ENCODE results near the gene SEZ6L2.
"Not testable (repeated sequence)": the region's sequence is repeated elsewhere in the genome, so short reads cannot be mapped to it uniquely, and the experiment has no call there.

SEZ6L2 gene

GRCh38 chr16:29891525-29892457, 7.6 kb downstream of the SEZ6L2 start:
- no peak overlapping the region for H3K4me3 ChIP-seq (ENCODE audit: low read depth, low read length)

GRCh38 chr16:29889372-29889771, 10.0 kb downstream of the SEZ6L2 start:
- not testable (repeated sequence) for H3K4me3 ChIP-seq (ENCODE audit: low read depth, low read length)

- no peak overlapping the region for H3K4me3 ChIP-seq (ENCODE audit: low read depth, low read length)
Observed at GRCh38 chr16:29883987-29884386, 15.4 kb downstream of the SEZ6L2 start.

GRCh38 chr16:29881050-29881449, 18.3 kb downstream of the SEZ6L2 start:
- no peak overlapping the region for H3K4me3 ChIP-seq (ENCODE audit: low read depth, low read length)

GRCh38 chr16:29878172-29878571, 21.2 kb downstream of the SEZ6L2 start:
- H3K4me3 ChIP-seq (ENCODE audit: low read depth, low read length) = no peak overlapping the region

- peak overlapping the region; percentile 35 for H3K4me3 ChIP-seq (ENCODE audit: low read depth, low read length)
Observed at GRCh38 chr16:29877266-29877961, 21.9 kb downstream of the SEZ6L2 start.

- H3K4me3 ChIP-seq (ENCODE audit: low read depth, low read length) = peak overlapping the region; percentile 35
Observed at GRCh38 chr16:29876594-29877249, 22.6 kb downstream of the SEZ6L2 start.

GRCh38 chr16:29876217-29876593, 23.1 kb downstream of the SEZ6L2 start:
- H3K4me3 ChIP-seq (ENCODE audit: low read depth, low read length) = peak overlapping the region; percentile 35

- no peak overlapping the region for H3K4me3 ChIP-seq (ENCODE audit: low read depth, low read length)
Observed at GRCh38 chr16:29875206-29875605, 24.1 kb downstream of the SEZ6L2 start.

- no peak overlapping the region for H3K4me3 ChIP-seq (ENCODE audit: low read depth, low read length)
Observed at GRCh38 chr16:29873319-29873718, 26.0 kb downstream of the SEZ6L2 start.

GRCh38 chr16:29871822-29872546, 27.4 kb downstream of the SEZ6L2 start:
- no peak overlapping the region for H3K4me3 ChIP-seq (ENCODE audit: low read depth, low read length)

GRCh38 chr16:29869067-29869466, 30.3 kb downstream of the SEZ6L2 start:
- H3K4me3 ChIP-seq (ENCODE audit: low read depth, low read length) = not testable (repeated sequence)

- no peak overlapping the region for H3K4me3 ChIP-seq (ENCODE audit: low read depth, low read length)
Observed at GRCh38 chr16:29868396-29869009, 30.8 kb downstream of the SEZ6L2 start.

- no peak overlapping the region for H3K4me3 ChIP-seq (ENCODE audit: low read depth, low read length)
Observed at GRCh38 chr16:29864205-29864604, 35.1 kb downstream of the SEZ6L2 start.

- no peak overlapping the region for H3K4me3 ChIP-seq (ENCODE audit: low read depth, low read length)
Observed at GRCh38 chr16:29863669-29863984, 35.7 kb downstream of the SEZ6L2 start.

GRCh38 chr16:29862884-29863668, 36.3 kb downstream of the SEZ6L2 start, which contains the start of gene CDIPT:
Gene CDIPT, minus strand, starts transcription at chr16:29863226. Its CDS starts 369 bp downstream, at chr16:29862857.
- peak within 1 kb of the TSS; percentile 84 for H3K4me3 ChIP-seq (ENCODE audit: low read depth, low read length)

GRCh38 chr16:29862383-29862883, 36.9 kb downstream of the SEZ6L2 start:
- peak overlapping the region; percentile 84 for H3K4me3 ChIP-seq (ENCODE audit: low read depth, low read length)

- no peak overlapping the region for H3K4me3 ChIP-seq (ENCODE audit: low read depth, low read length)
Observed at GRCh38 chr16:29860218-29860617, 39.1 kb downstream of the SEZ6L2 start.

- H3K4me3 ChIP-seq (ENCODE audit: low read depth, low read length) = no peak overlapping the region
Observed at GRCh38 chr16:29858974-29859373, 40.4 kb downstream of the SEZ6L2 start.

Measured in iPS-11a (cell line).